Glutamatergic neuron (in vitro differentiated cells): ENCODE results near the gene PHF1. TPM values are rescaled to one million over a fixed set of nuclear protein-coding genes. Genes with fewer than 3 reads are reported as not detected.
"Not testable (repeated sequence)": the region's sequence is repeated elsewhere in the genome, so short reads cannot be mapped to it uniquely, and the experiment has no call there.

Source experiments
- DNase-seq: peaks from one replicate; pipeline ENCODE4 v3.0.0; 2022
- H3K27ac Mint-ChIP-seq: one replicate; pipeline ENCODE4 v1.8.0; 2020; ENCODE audit warnings: mild to moderate bottlenecking, mixed read lengths, inconsistent platforms; ENCODE audit not compliant: unreplicated experiment
- H3K27me3 Mint-ChIP-seq: one replicate; pipeline ENCODE4 v1.8.0; 2020; ENCODE audit warnings: mild to moderate bottlenecking, moderate library complexity, mixed read lengths, inconsistent platforms; ENCODE audit not compliant: unreplicated experiment
- H3K36me3 Mint-ChIP-seq: one replicate; pipeline ENCODE4 v1.8.0; 2020; ENCODE audit warnings: mild to moderate bottlenecking, mixed read lengths, inconsistent platforms; ENCODE audit not compliant: unreplicated experiment
- H3K4me1 Mint-ChIP-seq: one replicate; pipeline ENCODE4 v1.8.0; 2020; ENCODE audit warnings: mild to moderate bottlenecking, low read depth, mixed read lengths, inconsistent platforms; ENCODE audit not compliant: unreplicated experiment
- H3K4me3 Mint-ChIP-seq: one replicate; pipeline ENCODE4 v1.8.0; 2020; ENCODE audit warnings: mild to moderate bottlenecking, mixed read lengths, inconsistent platforms; ENCODE audit not compliant: unreplicated experiment
- H3K9me3 Mint-ChIP-seq: one replicate; pipeline ENCODE4 v1.8.0; 2020; ENCODE audit warnings: mild to moderate bottlenecking, moderate library complexity, mixed read lengths, inconsistent platforms; ENCODE audit not compliant: unreplicated experiment
- CTCF ChIP-seq: fragments of 200-600 bp; sonication (generic); IDR thresholded peaks from one replicate; pipeline ENCODE4 v1.5.0; 2021; ENCODE audit not compliant: partially characterized antibody, unreplicated experiment
- total RNA-seq: library from RNA; stranded (reverse); fragmentation: NEBNext Ultra II Directional; extraction: Animal tissue kit (Norgen Biotek cat#: 25700); gene quantifications from one replicate; pipeline ENCODE4 v1.2.1, GENCODE V29; 2021; ENCODE audit not compliant: unreplicated experiment

The PHF1 gene
- total RNA-seq, 1 donor from 2014 or later, result 73.5 TPM

- H3K9me3 Mint-ChIP-seq, result no peaks in the 10 kb centered on the region
- TF ChIP-seq CTCF, result no peak
- DNase-seq, result no peak
- H3K4me3 Mint-ChIP-seq, result no peak overlapping the region
- peaks cover 10% of the 10 kb centered on the region for H3K4me1 Mint-ChIP-seq
- no peaks in the 10 kb centered on the region for H3K27me3 Mint-ChIP-seq
- no peaks in the 10 kb centered on the region for H3K36me3 Mint-ChIP-seq
- H3K27ac Mint-ChIP-seq, result no peak overlapping the region
These were observed 13.3 kb upstream of the PHF1 start for GRCh38 chr6:33397541-33397940.

- not testable (repeated sequence) for H3K4me1 Mint-ChIP-seq, H3K36me3 Mint-ChIP-seq, H3K9me3 Mint-ChIP-seq, H3K27ac Mint-ChIP-seq, H3K4me3 Mint-ChIP-seq, DNase-seq, H3K27me3 Mint-ChIP-seq
These were observed 12.2 kb upstream of the PHF1 start for GRCh38 chr6:33398601-33399000.

GRCh38 chr6:33399881-33400280 is 10.9 kb upstream of the PHF1 start:
- H3K4me1 Mint-ChIP-seq, DNase-seq, H3K27me3 Mint-ChIP-seq, H3K27ac Mint-ChIP-seq, H3K4me3 Mint-ChIP-seq, H3K36me3 Mint-ChIP-seq, H3K9me3 Mint-ChIP-seq: not testable (repeated sequence)

- H3K4me3 Mint-ChIP-seq, result no peak overlapping the region
- no peak for TF ChIP-seq CTCF
- peaks cover 3% of the 10 kb centered on the region for H3K4me1 Mint-ChIP-seq
- peaks cover 6% of the 10 kb centered on the region for H3K27me3 Mint-ChIP-seq
- DNase-seq, result no peak
- no peak overlapping the region for H3K27ac Mint-ChIP-seq
- peaks cover 2% of the 10 kb centered on the region for H3K9me3 Mint-ChIP-seq
- H3K36me3 Mint-ChIP-seq, result no peaks in the 10 kb centered on the region
These were observed 5.9 kb upstream of the PHF1 start for GRCh38 chr6:33404884-33405283.

GRCh38 chr6:33405386-33405940 is 5.4 kb upstream of the PHF1 start:
- no peak for DNase-seq
- no peaks in the 10 kb centered on the region for H3K36me3 Mint-ChIP-seq
- peaks cover 7% of the 10 kb centered on the region for H3K27me3 Mint-ChIP-seq
- TF ChIP-seq CTCF, result no peak
- H3K9me3 Mint-ChIP-seq, result peaks cover 2% of the 10 kb centered on the region
- H3K4me3 Mint-ChIP-seq, result no peak overlapping the region
- no peak overlapping the region for H3K27ac Mint-ChIP-seq
- H3K4me1 Mint-ChIP-seq, result peaks cover 4% of the 10 kb centered on the region

- TF ChIP-seq CTCF, result no peak
- H3K27me3 Mint-ChIP-seq, result peaks cover 7% of the 10 kb centered on the region
- H3K27ac Mint-ChIP-seq, result no peak overlapping the region
- no peaks in the 10 kb centered on the region for H3K36me3 Mint-ChIP-seq
- H3K4me3 Mint-ChIP-seq, result no peak overlapping the region
- peaks cover 2% of the 10 kb centered on the region for H3K9me3 Mint-ChIP-seq
- DNase-seq, result no peak
- H3K4me1 Mint-ChIP-seq, result peaks cover 4% of the 10 kb centered on the region
These were observed 4.7 kb upstream of the PHF1 start for GRCh38 chr6:33406126-33406525.
